IMR-90 (cell line): ENCODE results near the gene GABRA6.

Experiments
- BHLHE40 ChIP-seq: fragments of 150-350 bp; IDR thresholded peaks from 2 replicates; pipeline ENCODE4 v1.6.1; 2016; ENCODE audit warnings: mild to moderate bottlenecking, low read depth, low read length
- CEBPB ChIP-seq: IDR thresholded peaks from 2 replicates; pipeline ENCODE4 v1.6.1; 2012; ENCODE audit warnings: low read depth, low read length, improper control_type of control experiment
- CTCF ChIP-seq: conservative IDR thresholded peaks from 2 replicates; pipeline ENCODE4 v1.5.1; 2012; ENCODE audit warnings: mild to moderate bottlenecking, low read depth, low read length, improper control_type of control experiment
- FOS ChIP-seq: fragments of 150-350 bp; IDR thresholded peaks from 2 replicates; pipeline ENCODE4 v1.6.1; 2016; ENCODE audit warnings: low read depth, low read length
- MAFK ChIP-seq: IDR thresholded peaks from 2 replicates; pipeline ENCODE4 v1.6.1; 2012; ENCODE audit warnings: low read depth, low read length, improper control_type of control experiment
- MXI1 ChIP-seq: IDR thresholded peaks from 2 replicates; pipeline ENCODE4 v1.6.1; 2012; ENCODE audit warnings: low read depth, mild to moderate bottlenecking, low read length, moderate library complexity, borderline replicate concordance
- POLR2A ChIP-seq: IDR thresholded peaks from 2 replicates; pipeline ENCODE4 v1.6.1; 2012; ENCODE audit warnings: mild to moderate bottlenecking, low read depth, low read length
- RAD21 ChIP-seq: IDR thresholded peaks from 2 replicates; pipeline ENCODE4 v1.6.1; 2012; ENCODE audit warnings: low read length, improper control_type of control experiment
- RCOR1 ChIP-seq: IDR thresholded peaks from 2 replicates; pipeline ENCODE4 v1.6.1; 2012; ENCODE audit warnings: mild to moderate bottlenecking, low read length, improper control_type of control experiment; ENCODE audit not compliant: insufficient replicate concordance
- SMC3 ChIP-seq: fragments of 150-350 bp; IDR thresholded peaks from 2 replicates; pipeline ENCODE4 v1.6.1; 2016; ENCODE audit warnings: low read depth, mild to moderate bottlenecking, antibody characterized with exemption, low read length, moderate library complexity
- TF ChIP-seq, protein P1 (sequence below): fragments of 150-350 bp; IDR thresholded peaks from 2 replicates; pipeline ENCODE4 v1.6.1; 2017; ENCODE audit warnings: mild to moderate bottlenecking, antibody characterized with exemption, low read length, low read depth
- TF ChIP-seq, protein P2 (sequence below): fragments of 150-350 bp; IDR thresholded peaks from 2 replicates; pipeline ENCODE4 v1.6.1; 2016; ENCODE audit warnings: low read depth, mild to moderate bottlenecking, low read length, moderate library complexity, borderline replicate concordance

- TF ChIP-seq CTCF = no peak
- no peak for TF ChIP-seq RAD21
- no peak for TF ChIP-seq CEBPB
- no peak for TF ChIP-seq SMC3
- no peak for TF ChIP-seq POLR2A
- TF ChIP-seq MXI1 = no peak
- TF ChIP-seq BHLHE40 = no peak
- TF ChIP-seq, protein P1, sequence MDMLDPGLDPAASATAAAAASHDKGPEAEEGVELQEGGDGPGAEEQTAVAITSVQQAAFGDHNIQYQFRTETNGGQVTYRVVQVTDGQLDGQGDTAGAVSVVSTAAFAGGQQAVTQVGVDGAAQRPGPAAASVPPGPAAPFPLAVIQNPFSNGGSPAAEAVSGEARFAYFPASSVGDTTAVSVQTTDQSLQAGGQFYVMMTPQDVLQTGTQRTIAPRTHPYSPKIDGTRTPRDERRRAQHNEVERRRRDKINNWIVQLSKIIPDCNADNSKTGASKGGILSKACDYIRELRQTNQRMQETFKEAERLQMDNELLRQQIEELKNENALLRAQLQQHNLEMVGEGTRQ = no peak
- TF ChIP-seq FOS = no peak
- TF ChIP-seq, protein P2, sequence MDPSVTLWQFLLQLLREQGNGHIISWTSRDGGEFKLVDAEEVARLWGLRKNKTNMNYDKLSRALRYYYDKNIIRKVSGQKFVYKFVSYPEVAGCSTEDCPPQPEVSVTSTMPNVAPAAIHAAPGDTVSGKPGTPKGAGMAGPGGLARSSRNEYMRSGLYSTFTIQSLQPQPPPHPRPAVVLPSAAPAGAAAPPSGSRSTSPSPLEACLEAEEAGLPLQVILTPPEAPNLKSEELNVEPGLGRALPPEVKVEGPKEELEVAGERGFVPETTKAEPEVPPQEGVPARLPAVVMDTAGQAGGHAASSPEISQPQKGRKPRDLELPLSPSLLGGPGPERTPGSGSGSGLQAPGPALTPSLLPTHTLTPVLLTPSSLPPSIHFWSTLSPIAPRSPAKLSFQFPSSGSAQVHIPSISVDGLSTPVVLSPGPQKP = no peak
- no peak for TF ChIP-seq MAFK
- no peak for TF ChIP-seq RCOR1
These were observed 47.9 kb upstream of the GABRA6 start for GRCh38 chr5:161637591-161637990.
